Fibroblast of lung (primary cell): ENCODE results near the gene SERPINB10.
A peak's percentile ranks its signal among the peaks of the same experiment; 100 is the strongest.

Experiments used
- EZH2 ChIP-seq: IDR thresholded peaks from 2 replicates; pipeline ENCODE4 v1.5.1; 2012; ENCODE audit warnings: low read length, control low read depth, mild to moderate bottlenecking; ENCODE audit errors: missing control alignments
- TF ChIP-seq, protein P1 (sequence below), 2 donors: IDR thresholded peaks in 1 of 2; conservative IDR thresholded peaks in 1 of 2; 1 replicate in 1 of 2; 2 replicates in 1 of 2; pipeline ENCODE4 v1.5.1; 2011 to 2012; ENCODE audit warnings: low read length in 2 of 2, control low read depth in 1 of 2, inconsistent platforms in 1 of 2, low read depth in 1 of 2, mild to moderate bottlenecking in 1 of 2

DNA sequence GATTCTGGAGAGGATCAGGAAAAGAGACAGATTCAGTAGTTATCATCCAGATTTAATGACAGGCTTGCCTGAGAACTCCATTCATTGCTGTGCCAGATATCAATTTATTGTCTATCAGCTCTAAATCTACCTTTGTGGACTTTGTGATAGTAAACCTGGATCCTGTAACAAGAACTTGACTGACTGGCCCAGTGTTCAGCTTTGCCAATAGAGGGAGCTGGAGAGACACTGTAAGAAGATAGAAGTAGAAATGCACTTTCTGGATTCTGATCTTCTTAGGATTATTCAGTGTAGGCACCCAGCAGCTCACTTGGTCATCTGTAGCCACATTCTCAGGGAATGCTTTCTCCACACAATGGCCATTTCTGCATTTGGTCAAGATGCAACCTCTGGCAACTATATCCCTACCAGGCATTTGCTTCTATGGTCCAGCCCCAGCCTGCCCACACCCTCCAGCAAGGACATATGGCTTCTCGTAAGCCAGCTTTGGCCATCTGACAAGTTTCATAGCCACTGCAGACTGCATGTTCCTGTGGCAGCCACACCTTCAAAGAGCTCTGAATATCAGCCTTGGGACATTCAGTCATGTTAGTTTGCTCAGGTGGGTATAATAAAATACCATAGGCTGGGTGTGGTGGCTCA lies 56.0 kb downstream of the SERPINB10 start:
- TF ChIP-seq, protein P1, sequence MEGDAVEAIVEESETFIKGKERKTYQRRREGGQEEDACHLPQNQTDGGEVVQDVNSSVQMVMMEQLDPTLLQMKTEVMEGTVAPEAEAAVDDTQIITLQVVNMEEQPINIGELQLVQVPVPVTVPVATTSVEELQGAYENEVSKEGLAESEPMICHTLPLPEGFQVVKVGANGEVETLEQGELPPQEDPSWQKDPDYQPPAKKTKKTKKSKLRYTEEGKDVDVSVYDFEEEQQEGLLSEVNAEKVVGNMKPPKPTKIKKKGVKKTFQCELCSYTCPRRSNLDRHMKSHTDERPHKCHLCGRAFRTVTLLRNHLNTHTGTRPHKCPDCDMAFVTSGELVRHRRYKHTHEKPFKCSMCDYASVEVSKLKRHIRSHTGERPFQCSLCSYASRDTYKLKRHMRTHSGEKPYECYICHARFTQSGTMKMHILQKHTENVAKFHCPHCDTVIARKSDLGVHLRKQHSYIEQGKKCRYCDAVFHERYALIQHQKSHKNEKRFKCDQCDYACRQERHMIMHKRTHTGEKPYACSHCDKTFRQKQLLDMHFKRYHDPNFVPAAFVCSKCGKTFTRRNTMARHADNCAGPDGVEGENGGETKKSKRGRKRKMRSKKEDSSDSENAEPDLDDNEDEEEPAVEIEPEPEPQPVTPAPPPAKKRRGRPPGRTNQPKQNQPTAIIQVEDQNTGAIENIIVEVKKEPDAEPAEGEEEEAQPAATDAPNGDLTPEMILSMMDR (conservative IDR thresholded peaks at IDR 0.05 in 1 of 2, IDR thresholded peaks at IDR 0.05 in 1 of 2; ENCODE audit: low read depth in 1 of 2, low read length in 2 of 2) = peak; percentile 94 to 99
- no peak for TF ChIP-seq EZH2
